Measurements from ENCODE around the gene OPN3.

The OPN3 gene

DNA sequence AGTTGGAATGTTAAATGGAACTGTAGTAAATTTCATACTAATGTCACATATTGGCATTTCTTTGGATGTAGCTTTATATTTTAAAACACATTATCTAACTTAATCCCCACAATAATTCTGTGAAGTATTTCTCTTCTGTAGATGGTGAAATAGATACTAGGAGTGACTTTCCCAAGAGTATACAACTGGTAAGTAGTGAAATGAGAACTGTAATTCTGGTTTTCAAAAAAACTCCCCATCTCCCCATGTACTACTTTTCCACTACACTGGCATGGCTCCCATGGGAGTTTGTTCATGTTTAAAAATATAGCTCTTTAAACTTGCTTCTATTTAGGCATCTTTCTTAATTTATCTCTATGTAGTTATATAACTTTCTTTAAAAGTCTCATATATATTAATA, 10.2 kb downstream of the OPN3 start:
- DNase-seq (ENCODE audit: low spot score in 2 of 2) (no peak), ATAC-seq (replicated peaks; ENCODE audit: extremely low read depth, poor library complexity, severe bottlenecking) (no peak)
- Mint-ChIP-seq H3K36me3 (ENCODE audit: insufficient read depth) (no peaks in the 10 kb centered on the region), H3K4me3 (no peak overlapping the region), H3K9me3 (no peaks in the 10 kb centered on the region), H3K27me3 (no peaks in the 10 kb centered on the region), H3K27ac (ENCODE audit: low read depth) (no peak overlapping the region), H3K4me1 (peaks cover 8% of the 10 kb centered on the region)

DNA sequence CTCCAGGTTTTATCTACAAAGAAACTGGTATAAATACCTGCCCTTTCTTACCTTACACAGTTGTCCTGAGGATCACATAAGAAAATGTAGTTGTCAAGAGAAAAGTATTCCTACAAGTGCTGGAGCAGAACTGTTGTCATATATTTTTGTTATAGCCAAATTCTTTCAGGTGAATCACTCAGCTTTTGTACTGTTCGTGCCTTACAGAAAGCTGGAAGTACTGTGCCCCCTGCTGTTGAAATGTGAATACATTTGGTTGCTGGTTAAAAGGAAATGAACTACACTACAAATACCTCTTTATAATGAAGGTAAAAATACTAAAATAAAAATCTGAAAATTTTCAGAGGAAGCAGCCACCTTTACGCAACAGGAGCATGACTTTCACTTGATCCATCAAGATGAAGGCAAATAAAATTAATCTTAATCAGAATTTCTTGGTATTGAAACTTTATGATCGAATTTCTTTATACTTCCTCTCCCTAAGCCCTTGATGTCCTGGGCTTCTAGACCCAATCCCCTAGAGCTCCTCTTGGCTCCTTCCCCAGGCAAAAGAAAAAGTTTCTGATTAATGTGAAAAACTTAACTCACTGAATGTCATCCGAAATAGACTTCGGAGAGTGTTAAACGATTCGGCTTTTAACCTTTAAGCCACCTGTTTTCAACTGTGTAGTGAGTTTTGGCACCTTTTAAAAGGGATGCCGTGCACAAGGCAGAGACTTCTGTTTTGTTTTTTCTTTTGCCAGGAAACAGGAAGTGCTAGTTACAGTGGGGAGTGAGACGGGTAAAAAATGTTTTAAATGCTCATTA, 12.5 kb downstream of the OPN3 start:
- DNase-seq (ENCODE audit: low spot score in 2 of 2) (no peak), ATAC-seq (replicated peaks; ENCODE audit: extremely low read depth, poor library complexity, severe bottlenecking) (peak; percentile 85)
- Mint-ChIP-seq H3K36me3 (ENCODE audit: insufficient read depth) (no peaks in the 10 kb centered on the region), H3K4me3 (peak overlapping the region; percentile 43), H3K27ac (ENCODE audit: low read depth) (peak overlapping the region; percentile 69), H3K27me3 (no peaks in the 10 kb centered on the region), H3K4me1 (peaks cover 8% of the 10 kb centered on the region), H3K9me3 (no peaks in the 10 kb centered on the region)

DNA sequence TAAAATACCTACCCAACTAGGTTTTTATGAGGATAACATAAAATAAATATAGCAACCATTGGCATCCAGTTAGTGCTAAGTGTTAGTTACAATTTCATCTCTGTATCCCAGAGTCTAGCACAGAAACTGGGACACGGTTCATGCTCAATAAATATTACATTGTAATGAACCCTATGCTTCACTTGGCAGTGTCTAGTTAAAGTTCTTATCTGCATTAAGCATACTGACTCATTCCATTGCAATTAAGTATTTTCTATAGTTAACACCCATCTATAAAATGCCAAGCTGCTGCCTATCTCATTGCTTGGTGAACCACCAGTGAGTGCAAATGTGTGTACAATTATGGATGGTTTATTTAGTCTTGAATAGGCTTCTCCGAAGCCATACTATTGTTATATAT, 15.2 kb downstream of the OPN3 start:
- Mint-ChIP-seq H3K4me3 (no peak overlapping the region), H3K27ac (ENCODE audit: low read depth) (no peak overlapping the region), H3K4me1 (peaks cover 8% of the 10 kb centered on the region), H3K27me3 (no peaks in the 10 kb centered on the region), H3K36me3 (ENCODE audit: insufficient read depth) (no peaks in the 10 kb centered on the region), H3K9me3 (no peaks in the 10 kb centered on the region)
- ATAC-seq (replicated peaks; ENCODE audit: extremely low read depth, poor library complexity, severe bottlenecking) (no peak), DNase-seq (ENCODE audit: low spot score in 2 of 2) (no peak)

DNA sequence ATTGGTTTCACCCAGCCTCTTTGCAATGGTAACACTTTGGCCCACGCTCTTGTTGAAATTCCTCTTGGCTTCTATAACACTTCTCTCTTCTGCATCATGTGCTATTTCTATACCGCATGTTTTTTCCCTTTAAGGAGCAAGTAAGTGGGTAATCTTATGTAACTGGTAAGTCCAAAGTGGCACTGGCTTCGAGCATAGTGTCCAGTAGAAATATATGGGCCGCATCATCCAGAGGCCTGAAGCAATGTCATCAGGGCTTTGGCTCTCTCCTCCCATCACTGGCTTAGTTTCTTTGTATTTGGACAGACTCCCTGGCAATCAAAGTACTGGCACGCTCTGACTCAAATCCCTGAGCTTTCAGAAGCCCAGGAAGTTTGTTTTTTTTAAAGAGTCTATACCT, 17.5 kb downstream of the OPN3 start:
- no peak overlapping the region for H3K27ac Mint-ChIP-seq (ENCODE audit: low read depth)
- no peaks in the 10 kb centered on the region for H3K36me3 Mint-ChIP-seq (ENCODE audit: insufficient read depth)
- no peak overlapping the region for H3K4me3 Mint-ChIP-seq
- no peaks in the 10 kb centered on the region for H3K27me3 Mint-ChIP-seq
- ATAC-seq (replicated peaks; ENCODE audit: extremely low read depth, poor library complexity, severe bottlenecking) (no peak), DNase-seq (ENCODE audit: low spot score in 2 of 2) (no peak)
- no peaks in the 10 kb centered on the region for H3K4me1 Mint-ChIP-seq
- H3K9me3 Mint-ChIP-seq = no peaks in the 10 kb centered on the region

DNA sequence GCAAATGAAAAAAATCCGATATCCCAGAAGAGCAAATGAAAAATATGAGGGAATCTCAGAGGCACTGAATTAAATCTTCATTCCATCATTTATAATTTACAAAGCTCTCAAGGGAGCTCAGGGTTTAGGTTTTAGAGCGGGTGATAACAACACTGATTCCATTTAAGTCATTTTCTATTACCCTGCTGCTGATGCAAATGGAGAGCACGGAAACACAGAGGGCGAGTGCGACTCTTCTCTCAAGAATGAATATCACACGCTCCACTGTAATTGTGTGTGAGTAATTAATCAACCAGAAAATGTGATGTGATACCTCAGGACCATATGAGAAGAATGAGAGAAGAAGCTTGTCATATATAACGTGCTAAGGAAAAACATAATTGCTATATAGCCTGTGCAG, 22.7 kb downstream of the OPN3 start:
- no peaks in the 10 kb centered on the region for H3K4me1 Mint-ChIP-seq
- ATAC-seq (replicated peaks; ENCODE audit: extremely low read depth, poor library complexity, severe bottlenecking) (no peak), DNase-seq (ENCODE audit: low spot score in 2 of 2) (no peak)
- no peaks in the 10 kb centered on the region for H3K9me3 Mint-ChIP-seq
- no peak overlapping the region for H3K4me3 Mint-ChIP-seq
- H3K27me3 Mint-ChIP-seq = no peaks in the 10 kb centered on the region
- no peaks in the 10 kb centered on the region for H3K36me3 Mint-ChIP-seq (ENCODE audit: insufficient read depth)
- no peak overlapping the region for H3K27ac Mint-ChIP-seq (ENCODE audit: low read depth)

DNA sequence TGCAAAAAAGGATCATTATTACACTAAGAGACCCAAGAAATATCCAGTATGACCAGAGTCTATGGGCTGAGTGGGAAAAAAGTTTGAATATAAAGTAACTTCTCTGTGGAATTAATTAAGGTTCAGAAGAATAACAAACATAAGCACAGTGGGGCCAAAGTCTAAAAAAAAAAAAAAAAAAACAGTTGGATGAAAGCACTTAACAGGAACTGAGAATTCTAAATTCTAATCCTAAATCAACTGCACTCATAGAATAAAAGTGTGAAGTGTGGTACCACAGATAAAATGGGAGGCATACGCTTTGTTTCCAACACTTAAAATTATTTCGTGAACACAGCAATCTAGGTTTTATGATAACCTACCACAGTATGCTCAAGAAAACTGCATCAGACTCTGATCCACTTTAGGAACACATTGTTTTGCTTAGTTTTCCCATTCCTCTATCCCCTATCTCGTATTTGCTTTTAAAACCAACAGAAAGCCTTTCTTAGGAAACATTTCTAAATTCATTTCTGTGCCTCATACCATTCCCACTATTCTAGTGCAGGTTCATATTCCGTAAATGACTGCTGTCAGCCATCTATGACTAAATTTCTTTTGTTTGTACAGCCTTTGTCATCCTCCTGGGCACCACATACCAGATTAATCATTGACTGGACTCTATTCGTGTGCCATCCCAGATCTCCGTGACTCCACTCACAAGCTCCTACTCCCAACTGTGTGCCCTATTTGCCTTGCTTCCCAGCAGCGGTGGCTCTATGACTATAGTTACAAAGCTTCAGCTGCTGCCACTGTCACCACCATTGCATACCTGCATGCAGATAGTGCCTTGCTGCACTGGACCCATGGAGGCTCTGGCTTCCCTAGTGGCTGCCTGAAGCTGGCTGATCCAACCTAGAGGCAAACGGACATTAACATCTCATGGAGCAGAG, 24.9 kb downstream of the OPN3 start:
- Mint-ChIP-seq H3K27ac (ENCODE audit: low read depth) (no peak overlapping the region), H3K36me3 (ENCODE audit: insufficient read depth) (no peaks in the 10 kb centered on the region), H3K9me3 (no peaks in the 10 kb centered on the region), H3K27me3 (no peaks in the 10 kb centered on the region), H3K4me1 (no peaks in the 10 kb centered on the region), H3K4me3 (no peak overlapping the region)
- ATAC-seq (replicated peaks; ENCODE audit: extremely low read depth, poor library complexity, severe bottlenecking) (no peak), DNase-seq (ENCODE audit: low spot score in 2 of 2) (no peak)

DNA sequence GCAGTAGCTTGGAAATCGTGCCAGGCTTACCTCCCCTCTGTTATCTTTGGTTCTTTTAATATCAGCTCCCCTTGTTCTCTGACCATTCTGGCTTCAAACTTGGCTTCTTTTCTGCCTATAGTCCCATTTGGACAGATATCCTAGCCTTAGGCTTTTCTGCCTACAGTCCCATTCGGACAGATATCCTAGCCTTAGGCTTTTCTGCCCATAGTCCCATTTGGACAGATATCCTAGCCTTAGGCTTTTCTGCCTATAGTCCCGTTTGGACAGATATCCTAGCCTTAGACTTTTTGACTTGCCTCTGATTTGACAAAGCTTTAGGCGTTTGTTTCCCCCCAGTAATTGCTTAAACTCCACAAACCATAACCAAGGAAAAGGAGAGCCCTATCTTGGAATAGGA, 25.6 kb downstream of the OPN3 start:
- Mint-ChIP-seq H3K27me3 (no peaks in the 10 kb centered on the region), H3K27ac (ENCODE audit: low read depth) (no peak overlapping the region), H3K4me1 (no peaks in the 10 kb centered on the region), H3K36me3 (ENCODE audit: insufficient read depth) (no peaks in the 10 kb centered on the region), H3K4me3 (no peak overlapping the region), H3K9me3 (no peaks in the 10 kb centered on the region)
- no peak for DNase-seq (ENCODE audit: low spot score in 2 of 2)
- no peak for ATAC-seq (replicated peaks; ENCODE audit: extremely low read depth, poor library complexity, severe bottlenecking)

DNA sequence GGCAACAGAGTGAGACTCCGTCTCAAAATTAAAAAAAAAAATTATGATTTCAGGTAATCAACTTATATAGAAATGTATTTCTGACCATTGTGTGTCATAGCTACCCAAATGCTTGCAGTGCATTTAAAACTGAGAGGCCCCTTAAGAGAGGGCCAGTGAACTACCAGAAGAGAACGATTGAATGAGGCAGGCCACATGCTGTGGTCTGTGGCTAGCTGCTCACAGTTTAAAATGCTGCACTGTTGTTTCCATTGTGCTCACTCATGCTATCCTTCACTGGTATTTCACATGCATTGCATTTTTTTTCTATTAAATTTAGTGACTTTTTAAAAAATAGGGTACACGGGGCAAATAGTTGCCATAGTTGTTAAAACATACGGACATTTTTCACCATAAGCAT, 26.0 kb downstream of the OPN3 start:
- H3K4me1 Mint-ChIP-seq = no peaks in the 10 kb centered on the region
- no peaks in the 10 kb centered on the region for H3K9me3 Mint-ChIP-seq
- no peak for ATAC-seq (replicated peaks; ENCODE audit: extremely low read depth, poor library complexity, severe bottlenecking)

DNA sequence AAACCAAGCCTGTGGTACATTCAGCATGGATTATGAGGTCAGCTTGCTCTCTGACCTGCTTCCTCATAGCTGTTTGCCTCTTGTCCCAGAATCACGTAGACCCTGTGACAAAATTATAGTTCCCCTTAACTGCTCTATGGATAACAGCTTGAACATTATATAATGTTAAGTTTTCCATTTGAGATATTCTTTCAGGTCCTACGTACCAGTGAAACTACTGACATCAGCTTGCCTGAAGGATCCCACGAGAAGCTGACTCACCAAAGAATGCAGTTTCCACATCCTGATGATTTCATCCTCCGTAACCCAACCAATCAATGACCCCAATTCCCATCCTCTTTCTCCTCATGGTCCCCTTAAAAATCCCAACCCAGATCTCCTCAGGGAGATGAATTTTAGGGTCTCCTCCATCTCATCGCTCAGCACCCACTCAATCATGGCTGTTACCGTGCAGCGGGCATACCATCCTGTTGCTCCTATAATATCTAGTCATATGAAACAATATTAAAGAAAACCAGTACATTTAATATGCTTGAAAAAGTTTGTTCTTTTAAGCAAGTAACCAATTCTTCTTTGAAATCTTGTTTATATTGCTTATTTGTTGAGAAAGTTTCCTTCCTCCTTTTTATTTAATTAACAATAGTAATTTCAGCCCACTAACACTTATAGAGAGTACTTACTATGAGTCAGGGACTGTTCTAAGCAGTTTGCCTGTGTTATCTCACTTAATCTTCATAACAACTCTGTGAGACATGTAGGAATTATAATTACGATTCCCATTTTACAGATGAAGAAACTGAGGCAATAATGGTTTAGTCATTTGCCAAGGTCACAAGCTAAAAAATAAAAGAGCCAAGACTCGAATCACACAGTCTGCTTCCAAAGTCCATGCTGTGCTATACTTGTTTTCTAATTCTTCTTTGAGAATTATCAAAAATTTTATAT, 27.4 kb downstream of the OPN3 start:
- Mint-ChIP-seq H3K27me3 (no peaks in the 10 kb centered on the region), H3K9me3 (no peaks in the 10 kb centered on the region), H3K4me1 (no peaks in the 10 kb centered on the region), H3K27ac (ENCODE audit: low read depth) (no peak overlapping the region), H3K4me3 (no peak overlapping the region), H3K36me3 (ENCODE audit: insufficient read depth) (no peaks in the 10 kb centered on the region)
- DNase-seq (ENCODE audit: low spot score in 2 of 2) (no peak), ATAC-seq (replicated peaks; ENCODE audit: extremely low read depth, poor library complexity, severe bottlenecking) (no peak)

More for the DNA sequence above, 26.0 kb downstream of the OPN3 start:
- Mint-ChIP-seq H3K27me3 (no peaks in the 10 kb centered on the region), H3K4me3 (no peak overlapping the region), H3K36me3 (ENCODE audit: insufficient read depth) (no peaks in the 10 kb centered on the region), H3K27ac (ENCODE audit: low read depth) (no peak overlapping the region)
- DNase-seq (ENCODE audit: low spot score in 2 of 2) = no peak

DNA sequence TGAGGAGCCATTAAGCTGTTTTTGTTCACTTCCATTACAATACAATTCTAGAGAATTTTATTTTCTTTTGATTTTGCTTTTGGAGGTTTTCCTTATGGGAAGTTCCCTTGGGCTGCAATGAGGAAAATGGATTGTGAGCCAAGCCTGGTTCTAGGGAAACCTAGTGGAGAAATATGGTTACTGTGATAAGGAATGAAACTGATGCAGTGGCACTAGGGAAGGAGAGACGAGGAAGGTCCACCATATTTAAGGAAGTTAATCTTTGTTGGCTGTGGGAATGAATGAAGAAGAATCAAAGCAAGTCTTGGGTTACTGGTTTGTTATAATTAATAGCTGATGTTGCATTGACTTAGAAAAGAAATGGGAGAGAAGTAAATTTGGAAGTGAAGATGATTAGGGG, 28.4 kb downstream of the OPN3 start:
- no peak overlapping the region for H3K4me3 Mint-ChIP-seq
- H3K36me3 Mint-ChIP-seq (ENCODE audit: insufficient read depth) = no peaks in the 10 kb centered on the region
- ATAC-seq (replicated peaks; ENCODE audit: extremely low read depth, poor library complexity, severe bottlenecking) (no peak), DNase-seq (ENCODE audit: low spot score in 2 of 2) (no peak)
- no peaks in the 10 kb centered on the region for H3K4me1 Mint-ChIP-seq
- no peaks in the 10 kb centered on the region for H3K9me3 Mint-ChIP-seq
- no peak overlapping the region for H3K27ac Mint-ChIP-seq (ENCODE audit: low read depth)
- no peaks in the 10 kb centered on the region for H3K27me3 Mint-ChIP-seq

DNA sequence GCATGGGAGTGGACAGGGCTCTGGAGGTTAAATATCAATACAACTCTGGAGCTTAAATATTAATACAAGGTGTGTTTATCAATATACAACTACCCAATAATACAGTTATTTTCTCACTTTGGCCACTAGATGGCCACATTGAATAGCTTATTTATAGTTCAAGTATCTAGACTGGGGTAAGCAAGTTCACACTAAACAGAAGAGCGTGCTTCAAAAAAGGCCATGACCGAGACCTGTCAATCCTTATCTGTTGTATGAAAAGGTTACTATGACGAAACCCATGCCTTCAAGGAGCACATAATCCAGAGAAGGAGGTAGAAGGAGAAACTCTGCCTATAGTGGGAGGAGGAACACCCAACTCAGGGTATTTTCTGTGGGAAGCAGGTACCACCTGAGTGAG, 29.1 kb downstream of the OPN3 start:
- no peaks in the 10 kb centered on the region for H3K27me3 Mint-ChIP-seq
- no peaks in the 10 kb centered on the region for H3K4me1 Mint-ChIP-seq
- DNase-seq (ENCODE audit: low spot score in 2 of 2) (peak in 1 of 2 donors; percentile 11), ATAC-seq (replicated peaks; ENCODE audit: extremely low read depth, poor library complexity, severe bottlenecking) (peak; percentile 68)
- no peak overlapping the region for H3K27ac Mint-ChIP-seq (ENCODE audit: low read depth)
- no peak overlapping the region for H3K4me3 Mint-ChIP-seq
- no peaks in the 10 kb centered on the region for H3K36me3 Mint-ChIP-seq (ENCODE audit: insufficient read depth)
- H3K9me3 Mint-ChIP-seq = no peaks in the 10 kb centered on the region

DNA sequence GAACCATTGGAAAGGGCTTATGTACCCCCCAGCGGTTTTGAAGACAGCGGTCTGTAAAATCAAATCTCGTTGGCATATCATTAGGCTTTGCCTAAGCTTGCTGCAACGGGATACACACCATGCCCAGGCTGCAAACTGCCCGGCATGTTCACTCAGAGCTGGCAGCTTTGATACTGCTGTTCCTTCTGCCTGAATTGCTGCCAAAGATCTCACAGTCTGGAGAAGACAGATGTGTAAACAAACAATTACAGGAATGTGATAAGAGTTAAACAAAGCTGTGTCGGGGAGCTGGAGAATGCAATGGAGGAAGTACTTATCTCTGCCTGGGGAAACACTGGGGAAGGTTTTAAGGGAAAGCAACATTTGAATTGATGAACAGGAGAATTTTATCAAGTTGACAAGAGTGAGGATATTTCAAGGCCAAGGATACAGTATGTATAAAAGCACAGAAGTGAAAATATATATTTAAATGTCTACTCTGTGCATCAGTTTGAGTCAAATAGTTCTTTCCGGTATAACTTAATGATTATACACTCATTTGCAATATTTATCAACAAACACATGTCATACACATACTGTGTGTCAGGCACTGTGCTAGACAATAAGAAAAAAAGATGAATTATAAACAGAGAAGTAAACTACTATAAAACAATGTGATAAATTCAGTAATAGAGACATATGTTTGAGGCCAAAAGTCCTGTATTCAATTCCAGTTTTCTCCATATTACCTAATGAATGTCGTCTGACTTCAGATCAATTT, 29.9 kb downstream of the OPN3 start:
- no peaks in the 10 kb centered on the region for H3K27me3 Mint-ChIP-seq
- H3K4me1 Mint-ChIP-seq = no peaks in the 10 kb centered on the region
- no peak overlapping the region for H3K27ac Mint-ChIP-seq (ENCODE audit: low read depth)
- ATAC-seq (replicated peaks; ENCODE audit: extremely low read depth, poor library complexity, severe bottlenecking) (no peak), DNase-seq (ENCODE audit: low spot score in 2 of 2) (no peak)
- H3K36me3 Mint-ChIP-seq (ENCODE audit: insufficient read depth) = no peaks in the 10 kb centered on the region
- H3K9me3 Mint-ChIP-seq = no peaks in the 10 kb centered on the region
- H3K4me3 Mint-ChIP-seq = no peak overlapping the region

Measured in central memory CD8-positive, alpha-beta T cell (primary cell).